H1 (cell line): Measurements from ENCODE around the gene HNRNPM. TPM values are rescaled to one million over a fixed set of nuclear protein-coding genes. Genes with fewer than 3 reads are reported as not detected.

Experiments
- CTCF ChIA-PET: fragments of 300-600 bp; sonication (Branson Sonifier 250); formaldehyde crosslinking; loops from one replicate; lab custom pipeline; 2021; ENCODE audit not compliant: partially characterized antibody; lab: Charles Lee
- POLR2A ChIA-PET: fragments of 300-600 bp; sonication (Branson Sonifier 250); formaldehyde crosslinking; loops from one replicate; lab custom pipeline; 2021; ENCODE audit warnings: inconsistent platforms; ENCODE audit not compliant: partially characterized antibody; lab: Charles Lee
- DNase-seq, 2 experiments: peaks; one replicate each; pipeline versions ENCODE4 v3.0.0 to v3.0.0-alpha.2; 2010 to 2022; ENCODE audit warnings: low spot score in 2 of 2, low read depth in 1 of 2, mixed read lengths in 1 of 2
- FAIRE-seq: peaks from 2 replicates; lab custom pipeline; 2011; peaks lifted over from hg19 to GRCh38; lab: Jason Lieb, UNC
- H2AFZ ChIP-seq: 2 replicates; pipeline ENCODE4 v1.8.1; 2012; ENCODE audit warnings: low read length, inconsistent platforms
- H2AK5ac ChIP-seq: 2 replicates; pipeline ENCODE4 v1.6.1; 2013; ENCODE audit warnings: low read depth, low read length
- H2BK120ac ChIP-seq: replicated peaks from 2 replicates; pipeline ENCODE3; 2013; ENCODE audit warnings: low read depth, low read length, inconsistent platforms
- H2BK12ac ChIP-seq: 2 replicates; pipeline ENCODE4 v1.6.1; 2013; ENCODE audit warnings: low read depth, low read length
- H2BK15ac ChIP-seq: 2 replicates; pipeline ENCODE4 v1.6.1; 2013; ENCODE audit warnings: low read length
- H2BK20ac ChIP-seq: 2 replicates; pipeline ENCODE4 v1.6.1; 2013; ENCODE audit warnings: low read length
- H2BK5ac ChIP-seq: 2 replicates; pipeline ENCODE4 v1.6.1; 2013; ENCODE audit warnings: low read depth, low read length
- H3K14ac ChIP-seq: 2 replicates; pipeline ENCODE4 v1.6.1; 2013; ENCODE audit warnings: inconsistent platforms; ENCODE audit not compliant: insufficient read length
- H3K18ac ChIP-seq: 2 replicates; pipeline ENCODE4 v1.6.1; 2013; ENCODE audit warnings: low read length; ENCODE audit errors: extremely low read depth
- H3K23ac ChIP-seq: 2 replicates; pipeline ENCODE4 v1.6.1; 2013; ENCODE audit warnings: inconsistent platforms; ENCODE audit not compliant: insufficient read length
- H3K23me2 ChIP-seq: 2 replicates; pipeline ENCODE4 v1.6.1; 2013; ENCODE audit warnings: low read depth, low read length
- H3K27ac ChIP-seq: 2 replicates; pipeline ENCODE4 v1.6.1; 2011; ENCODE audit warnings: low read depth, low read length, inconsistent platforms
- H3K27me3 ChIP-seq, 4 experiments: replicated peaks in 1 of 4; 1 replicate in 1 of 4; 2 replicates in 3 of 4; pipeline versions ENCODE4 v1.6.1 to v1.8.1; 2011 to 2013; ENCODE audit warnings: low read length in 3 of 4, mild to moderate bottlenecking in 3 of 4, inconsistent platforms in 2 of 4, mixed read lengths in 2 of 4, moderate library complexity in 1 of 4; ENCODE audit not compliant: control insufficient read depth in 3 of 4, insufficient read depth in 3 of 4; ENCODE audit errors: extremely low read depth in 1 of 4
- H3K36me3 ChIP-seq, 4 experiments: 2 replicates each; pipeline versions ENCODE4 v1.6.1 to v1.8.1; 2011 to 2013; ENCODE audit warnings: mild to moderate bottlenecking in 4 of 4, low read length in 3 of 4, moderate library complexity in 2 of 4, control low read depth in 1 of 4, inconsistent platforms in 1 of 4; ENCODE audit not compliant: insufficient read depth in 4 of 4, control insufficient read depth in 2 of 4
- H3K4ac ChIP-seq: replicated peaks from 2 replicates; pipeline ENCODE3; 2013; ENCODE audit warnings: low read length, low read depth, mixed read lengths, inconsistent platforms; ENCODE audit not compliant: insufficient read length
- H3K4me1 ChIP-seq, 4 experiments: replicated peaks in 1 of 4; 1 replicate in 1 of 4; 2 replicates in 3 of 4; pipeline versions ENCODE4 v1.6.1 to v1.8.1; 2011 to 2013; ENCODE audit warnings: low read length in 3 of 4, inconsistent platforms in 2 of 4, mixed read lengths in 1 of 4; ENCODE audit not compliant: insufficient read depth in 4 of 4, control insufficient read depth in 3 of 4
- H3K4me2 ChIP-seq, 2 experiments: 2 replicates each; pipeline versions ENCODE4 v1.6.1 to v1.8.1; 2011 to 2013; ENCODE audit warnings: low read depth in 2 of 2, low read length in 2 of 2, control low read depth in 1 of 2, inconsistent platforms in 1 of 2, mild to moderate bottlenecking in 1 of 2; ENCODE audit not compliant: insufficient read depth in 1 of 2
- H3K4me3 ChIP-seq, 4 experiments: fragments of 200-600, 300-600 bp in 1 of 4; sonication (generic), shearing (Covaris generic), sonication (Bioruptor Twin) in 1 of 4; 2 replicates each; pipeline versions ENCODE4 v1.5.1 to v1.8.1; 2011 to 2016; ENCODE audit warnings: low read length in 4 of 4, low read depth in 3 of 4, control low read depth in 2 of 4, inconsistent platforms in 2 of 4, mild to moderate bottlenecking in 2 of 4, mixed read lengths in 1 of 4, moderate library complexity in 1 of 4; ENCODE audit not compliant: insufficient read depth in 2 of 4; ENCODE audit errors: extremely low read depth in 1 of 4
- H3K56ac ChIP-seq: replicated peaks from 2 replicates; pipeline ENCODE3; 2013; ENCODE audit warnings: low read depth, mild to moderate bottlenecking, mixed read lengths, low read length, inconsistent platforms; ENCODE audit not compliant: insufficient read length
- H3K79me1 ChIP-seq: 2 replicates; pipeline ENCODE4 v1.6.1; 2013; ENCODE audit warnings: low read depth, low read length, control low read depth
- H3K79me2 ChIP-seq, 2 experiments: 2 replicates each; pipeline versions ENCODE4 v1.6.1 to v1.8.1; 2012 to 2013; ENCODE audit warnings: low read length in 2 of 2, mild to moderate bottlenecking in 2 of 2, inconsistent platforms in 1 of 2; ENCODE audit not compliant: insufficient read depth in 2 of 2, control insufficient read depth in 1 of 2
- H3K9ac ChIP-seq, 4 experiments: replicated peaks in 1 of 4; 1 replicate in 1 of 4; 2 replicates in 3 of 4; pipeline versions ENCODE4 v1.6.1 to v1.8.1; 2011 to 2013; ENCODE audit warnings: low read depth in 3 of 4, low read length in 3 of 4, control low read depth in 2 of 4, mild to moderate bottlenecking in 2 of 4, moderate library complexity in 2 of 4, inconsistent platforms in 1 of 4; ENCODE audit errors: extremely low read depth in 1 of 4
- H3K9me3 ChIP-seq, 2 experiments: 2 replicates each; pipeline versions ENCODE4 v1.6.1 to v1.8.1; 2012 to 2013; ENCODE audit warnings: mild to moderate bottlenecking in 2 of 2, moderate library complexity in 2 of 2, control low read depth in 1 of 2, inconsistent platforms in 1 of 2, low read depth in 1 of 2, low read length in 1 of 2, mixed read lengths in 1 of 2; ENCODE audit not compliant: insufficient read depth in 2 of 2
- H4K20me1 ChIP-seq, 2 experiments: replicated peaks in 1 of 2; 2 replicates each; pipeline versions ENCODE3 to v1.8.1; 2011 to 2013; ENCODE audit warnings: inconsistent platforms in 2 of 2, low read length in 2 of 2, mild to moderate bottlenecking in 1 of 2; ENCODE audit not compliant: insufficient read depth in 2 of 2, control insufficient read depth in 1 of 2
- H4K5ac ChIP-seq: 2 replicates; pipeline ENCODE4 v1.6.1; 2013; ENCODE audit warnings: low read length, low read depth, mixed read lengths, inconsistent platforms; ENCODE audit not compliant: insufficient read length
- H4K8ac ChIP-seq: 2 replicates; pipeline ENCODE4 v1.8.0; 2013; ENCODE audit warnings: mild to moderate bottlenecking, moderate library complexity, low read length, inconsistent platforms; ENCODE audit not compliant: insufficient read depth; ENCODE audit errors: extremely low read depth
- H4K91ac ChIP-seq: replicated peaks from 2 replicates; pipeline ENCODE3; 2013; ENCODE audit warnings: low read length, mixed read lengths, inconsistent platforms; ENCODE audit not compliant: insufficient read length
- BCL11A ChIP-seq, 2 experiments: IDR thresholded peaks; one replicate each; pipeline ENCODE4 v1.6.1; 2011; ENCODE audit warnings: low read depth in 2 of 2, low read length in 2 of 2, mild to moderate bottlenecking in 2 of 2
- CREB1 ChIP-seq: IDR thresholded peaks from 2 replicates; pipeline ENCODE4 v1.6.1; 2012; ENCODE audit warnings: inconsistent platforms
- EP300 ChIP-seq, 2 experiments: IDR thresholded peaks; 1 replicate in 1 of 2; 2 replicates in 1 of 2; pipeline ENCODE4 v1.6.1; 2011 to 2012; ENCODE audit warnings: low read depth in 2 of 2, low read length in 2 of 2, mild to moderate bottlenecking in 2 of 2, borderline replicate concordance in 1 of 2, inconsistent platforms in 1 of 2, moderate library complexity in 1 of 2
- EZH2 ChIP-seq: fragments of 200-600 bp; sonication (generic); IDR thresholded peaks from 2 replicates; pipeline ENCODE4 v1.7.1; 2012; ENCODE audit warnings: low read depth, mild to moderate bottlenecking, moderate library complexity, low read length, inconsistent platforms; ENCODE audit not compliant: severe bottlenecking
- POLR2A ChIP-seq, 2 experiments: IDR thresholded peaks; 1 replicate in 1 of 2; 2 replicates in 1 of 2; pipeline ENCODE4 v1.6.1; 2011; ENCODE audit warnings: low read depth in 2 of 2, low read length in 2 of 2, mild to moderate bottlenecking in 2 of 2; ENCODE audit errors: control extremely low read depth in 1 of 2
- WGBS, 2 experiments: shearing (Covaris generic) in 1 of 2; methylation state at CpG; one replicate each; pipeline versions ENCODE4 v1.1.6 to v1.1.7; 2013 to 2015; ENCODE audit warnings: low lambda C conversion rate in 2 of 2, mixed read lengths in 2 of 2, inconsistent platforms in 1 of 2, low coverage in 1 of 2, missing lambda C conversion rate in 1 of 2; ENCODE audit not compliant: insufficient replicate concordance in 2 of 2, insufficient coverage in 1 of 2, insufficient read length in 1 of 2; ENCODE audit errors: extremely low coverage in 1 of 2, missing lambda C conversion rate in 1 of 2; 5-methylcytosine and 5-hydroxymethylcytosine counted together
- polyA plus RNA-seq, 7 experiments: library from polyadenylated mRNA; depleted of rRNA in 3 of 7; stranded (reverse) in 5 of 7; unstranded in 2 of 7; fragments of >200 nt in 5 of 7; fragments of 200-250 nt in 2 of 7; gene quantifications; 1 replicate in 5 of 7; 2 replicates in 1 of 7; 4 replicates in 1 of 7; pipeline versions ENCODE4 v1.2.1 to v1.2.3, GENCODE V29; 2011 to 2013; ENCODE audit warnings: missing spikeins in 2 of 7, mixed read lengths in 2 of 7
- total RNA-seq: library from RNA; stranded (reverse); fragmentation: NEBNext Ultra II Directional; extraction: Animal tissue kit (Norgen Biotek cat#: 25700); gene quantifications from 2 replicates; pipeline ENCODE4 v1.2.1, GENCODE V29; 2021
- TF ChIP-seq, protein P1 (sequence below): IDR thresholded peaks from 2 replicates; pipeline ENCODE4 v1.6.1; 2012; ENCODE audit warnings: inconsistent platforms

The HNRNPM gene
- total and polyA plus RNA-seq, 2 of the 8 experiments (the other 6 are each of a cell fraction or from before 2014, with no cell fraction given), result 375 to 474 TPM

DNA sequence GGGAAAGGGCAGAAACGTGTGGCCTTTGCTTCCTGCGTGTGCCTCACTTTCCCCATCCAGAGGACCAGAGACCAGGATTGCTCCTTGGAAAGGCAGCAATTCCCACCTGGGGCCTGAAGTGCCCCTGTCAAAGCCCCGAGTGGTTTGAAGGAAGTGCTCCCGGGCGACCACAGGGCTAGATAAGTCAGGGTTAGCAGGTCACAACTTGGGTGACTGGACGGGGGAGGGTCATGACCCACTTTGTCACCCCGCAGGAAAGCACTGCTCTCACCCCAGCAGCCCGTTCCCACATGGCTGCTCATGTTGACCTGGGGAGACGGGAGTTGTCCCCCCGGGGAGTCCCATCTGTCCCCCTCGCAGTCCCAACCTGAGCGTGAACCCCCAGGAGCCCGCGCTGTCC lies 57.2 kb downstream of the HNRNPM start:
- H3K36me3 ChIP-seq, result no peaks in the 10 kb centered on the region
- H3K79me2 ChIP-seq, result no peaks in the 10 kb centered on the region
- no peak overlapping the region for H3K14ac ChIP-seq
- POLR2A ChIA-PET, result interaction anchor here (1.2 kb wide), 1 partner anchor 15 kb away, joined by 3 read pairs; no protein-coding TSS in a partner anchor
- H4K5ac ChIP-seq, result no peak overlapping the region
- no peak overlapping the region for H3K56ac ChIP-seq
- H2AK5ac ChIP-seq, result no peak overlapping the region
- H3K23ac ChIP-seq, result no peak overlapping the region
- FAIRE-seq, result no peak
- H3K9ac ChIP-seq, result no peak overlapping the region; a peak in 1 of 7 replicates
- peaks cover 7% of the 10 kb centered on the region; the same call in 1 of the 2 replicates for H3K23me2 ChIP-seq
- no peaks in the 10 kb centered on the region; the same call in 1 of the 2 replicates for H3K79me1 ChIP-seq
- CTCF ChIA-PET, result no interaction called here
- H3K9me3 ChIP-seq, result no peaks in the 10 kb centered on the region
- H3K4me2 ChIP-seq, result no peak overlapping the region
- no peak for DNase-seq
- H2BK120ac ChIP-seq, result no peak overlapping the region
- 83% methylated on average over 11 of the region's 14 CpGs; no CpG with 5 or more reads in 1 of the 2 experiments for WGBS, 2 experiments
- no peak overlapping the region for H4K8ac ChIP-seq
- no peak overlapping the region for H3K4ac ChIP-seq
- no peaks in the 10 kb centered on the region for H4K20me1 ChIP-seq
- peak overlapping the region; percentile 21; the same call in 1 of the 2 replicates for H2BK20ac ChIP-seq
- H4K91ac ChIP-seq, result no peak overlapping the region
- H3K27me3 ChIP-seq, result no peaks in the 10 kb centered on the region
- H3K27ac ChIP-seq, result no peak overlapping the region
- TF ChIP-seq CREB1, result no peak
- no peak for TF ChIP-seq POLR2A (IDR thresholded peaks at IDR 0.05; ENCODE audit: control extremely low read depth in 1 of 2, low read depth in 2 of 2, low read length in 2 of 2)
- TF ChIP-seq EP300 (IDR thresholded peaks at IDR 0.05; ENCODE audit: borderline replicate concordance in 1 of 2, low read depth in 2 of 2, low read length in 2 of 2), result no peak
- TF ChIP-seq, protein P1, sequence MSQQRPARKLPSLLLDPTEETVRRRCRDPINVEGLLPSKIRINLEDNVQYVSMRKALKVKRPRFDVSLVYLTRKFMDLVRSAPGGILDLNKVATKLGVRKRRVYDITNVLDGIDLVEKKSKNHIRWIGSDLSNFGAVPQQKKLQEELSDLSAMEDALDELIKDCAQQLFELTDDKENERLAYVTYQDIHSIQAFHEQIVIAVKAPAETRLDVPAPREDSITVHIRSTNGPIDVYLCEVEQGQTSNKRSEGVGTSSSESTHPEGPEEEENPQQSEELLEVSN, result no peak
- TF ChIP-seq BCL11A (IDR thresholded peaks at IDR 0.05; ENCODE audit: low read depth in 2 of 2, low read length in 2 of 2), result no peak
- no peak for TF ChIP-seq EZH2
- H3K18ac ChIP-seq, result no peak overlapping the region
- H2BK15ac ChIP-seq, result peak overlapping the region; percentile 65; the same call in 1 of the 2 replicates
- H3K4me3 ChIP-seq, result no peak overlapping the region
- 0 out of 2 replicates have a peak overlapping the region, but pooled peaks have one; percentile 13 for H2BK5ac ChIP-seq
- peaks cover 0 to 9% (median 5%) of the 10 kb centered on the region in 4 experiments; a peak in 5 of 7 replicates for H3K4me1 ChIP-seq
- no peak overlapping the region for H2BK12ac ChIP-seq
- H2AFZ ChIP-seq, result no peak overlapping the region
